GF-D8 (cell line): ENCODE measurements around the gene SEC63.
"Not testable (repeated sequence)": the region's sequence is repeated elsewhere in the genome, so short reads cannot be mapped to it uniquely, and the experiment has no call there.

Experiments used
- DNase-seq: peaks from one replicate; lab custom pipeline; 2025; lab: John Stamatoyannopoulos, UW

Gene SEC63

GRCh38 chr6:107860963-107861362 is 97.0 kb downstream of the SEC63 start:
- not testable (repeated sequence) for DNase-seq

DNA sequence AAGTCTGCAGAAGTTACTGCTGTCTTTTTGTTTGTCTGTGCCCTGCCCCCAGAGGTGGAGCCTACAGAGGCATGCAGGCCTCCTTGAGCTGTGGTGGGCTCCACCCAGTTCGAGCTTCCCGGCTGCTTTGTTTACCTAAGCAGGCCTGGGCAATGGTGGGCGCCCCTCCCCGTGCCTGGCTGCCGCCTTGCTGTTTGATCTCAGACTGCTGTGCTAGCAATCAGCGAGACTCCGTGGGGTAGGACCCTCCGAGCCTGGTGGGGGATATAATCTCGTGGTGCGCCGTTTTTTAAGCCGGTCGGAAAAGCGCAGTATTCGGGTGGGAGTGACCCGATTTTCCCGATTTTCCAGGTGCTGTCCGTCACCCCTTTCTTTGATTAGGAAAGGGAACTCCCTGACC is 97.9 kb downstream of the SEC63 start:
- DNase-seq, result not testable (repeated sequence)

DNA sequence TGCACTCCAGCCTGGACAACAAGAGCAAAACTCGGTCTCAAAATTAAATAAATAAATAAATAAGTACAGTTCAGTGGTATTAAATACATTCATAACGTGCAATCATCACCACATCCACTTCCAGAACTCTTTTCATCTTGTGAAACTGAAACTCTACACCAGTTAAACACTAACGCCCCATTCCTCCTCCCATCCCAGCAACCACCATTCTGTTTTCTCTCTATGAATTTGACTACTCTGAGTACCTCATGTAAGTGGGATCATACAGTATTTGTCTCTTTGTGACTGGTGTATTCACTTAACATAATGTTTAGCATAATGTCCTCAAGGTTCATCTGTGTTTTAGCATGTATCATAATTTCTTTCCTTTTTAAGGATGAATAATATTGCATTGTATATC is 104.8 kb downstream of the SEC63 start:
- DNase-seq, result no peak

DNA sequence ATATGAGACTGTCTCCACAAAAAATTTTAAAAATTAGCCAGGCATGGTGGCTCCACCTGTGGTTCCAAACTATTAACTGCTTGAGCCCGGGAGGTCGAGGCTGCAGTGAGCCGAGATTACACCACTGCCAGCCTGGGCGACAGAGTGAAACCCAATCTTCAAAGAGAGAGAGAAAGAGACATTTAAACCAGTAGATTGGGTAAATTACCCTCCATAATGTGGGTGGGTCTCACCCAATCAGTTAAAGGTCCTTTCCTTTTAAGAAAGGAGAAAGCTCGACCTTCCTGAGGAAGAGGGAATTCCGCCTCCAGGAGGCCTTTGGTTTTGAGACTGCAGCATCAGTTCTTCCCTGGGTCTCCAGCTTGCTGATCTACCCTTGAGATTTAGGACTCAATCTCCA is 108.7 kb downstream of the SEC63 start:
- no peak for DNase-seq

- no peak for DNase-seq
Measured at GRCh38 chr6:107847844-107848802, 109.9 kb downstream of the SEC63 start.

DNA sequence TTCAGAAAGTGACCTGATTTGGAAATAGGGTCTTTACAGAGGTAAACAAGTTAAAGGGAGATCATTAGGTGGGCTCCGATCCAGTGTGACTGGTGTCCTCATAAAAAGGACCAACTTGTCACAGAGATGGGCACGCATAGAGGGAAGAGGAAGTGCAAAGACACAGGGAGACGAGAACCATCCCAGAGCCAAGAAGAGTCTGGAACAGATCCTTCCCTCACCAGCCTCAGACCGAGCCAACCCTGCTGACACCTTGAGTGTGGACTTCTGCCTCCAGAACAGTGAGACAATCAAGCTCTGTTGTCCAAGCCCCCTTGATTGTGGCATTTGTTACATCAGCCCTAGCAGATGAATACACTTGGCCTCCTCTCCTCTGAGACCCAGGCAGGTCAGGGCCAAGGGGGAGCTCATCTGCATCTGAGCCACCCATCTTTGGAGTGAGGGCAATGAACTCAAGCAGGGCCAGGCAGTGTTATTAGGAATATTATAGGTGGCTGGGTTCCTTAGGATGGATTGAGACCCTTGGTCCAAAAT is 111.7 kb downstream of the SEC63 start:
- no peak for DNase-seq

DNA sequence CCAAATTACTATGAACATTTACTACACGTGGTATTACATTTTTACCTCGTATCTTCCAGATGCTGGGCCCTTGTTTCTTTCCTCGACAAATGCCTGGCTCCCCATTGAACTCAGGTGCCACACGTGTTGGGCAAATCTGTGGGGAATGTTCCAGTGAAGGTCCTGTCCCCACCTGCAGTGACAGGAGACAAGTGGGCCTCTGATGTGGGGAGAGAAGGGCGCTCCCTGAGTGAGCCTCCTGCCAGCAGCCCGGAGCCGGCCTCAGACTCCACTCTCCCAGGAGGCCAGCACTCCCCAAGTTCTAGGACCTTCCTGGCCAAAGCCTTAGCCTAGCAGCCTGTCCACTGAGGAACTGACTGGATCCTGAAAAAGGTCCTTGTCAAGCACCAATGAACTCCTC is 112.2 kb downstream of the SEC63 start:
- DNase-seq, result no peak

- DNase-seq, result no peak
Measured at GRCh38 chr6:107843400-107843799, 114.6 kb downstream of the SEC63 start.

DNA sequence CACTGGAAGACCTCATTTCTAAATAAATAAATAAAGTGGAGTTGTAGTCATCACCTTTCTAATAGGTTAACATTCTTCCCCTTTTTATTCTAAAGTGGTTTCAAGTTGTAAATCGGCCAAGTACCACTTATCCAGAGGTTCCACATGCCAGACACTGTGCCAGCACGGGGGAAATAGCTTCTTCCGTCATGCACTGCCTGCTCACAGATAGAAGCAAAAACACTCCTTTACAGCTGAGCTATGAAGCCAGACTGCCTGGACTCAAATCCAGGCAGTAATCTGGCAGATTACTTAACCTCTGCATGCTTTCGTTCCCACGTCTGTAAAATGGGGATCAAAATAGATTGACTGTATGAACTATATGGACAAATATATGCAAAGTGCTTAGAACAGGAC is 116.7 kb downstream of the SEC63 start:
- DNase-seq, result no peak

- DNase-seq, result no peak
Measured at GRCh38 chr6:107840636-107841274, 117.3 kb downstream of the SEC63 start.

GRCh38 chr6:107833136-107833535 is 124.9 kb downstream of the SEC63 start:
- DNase-seq, result no peak

DNA sequence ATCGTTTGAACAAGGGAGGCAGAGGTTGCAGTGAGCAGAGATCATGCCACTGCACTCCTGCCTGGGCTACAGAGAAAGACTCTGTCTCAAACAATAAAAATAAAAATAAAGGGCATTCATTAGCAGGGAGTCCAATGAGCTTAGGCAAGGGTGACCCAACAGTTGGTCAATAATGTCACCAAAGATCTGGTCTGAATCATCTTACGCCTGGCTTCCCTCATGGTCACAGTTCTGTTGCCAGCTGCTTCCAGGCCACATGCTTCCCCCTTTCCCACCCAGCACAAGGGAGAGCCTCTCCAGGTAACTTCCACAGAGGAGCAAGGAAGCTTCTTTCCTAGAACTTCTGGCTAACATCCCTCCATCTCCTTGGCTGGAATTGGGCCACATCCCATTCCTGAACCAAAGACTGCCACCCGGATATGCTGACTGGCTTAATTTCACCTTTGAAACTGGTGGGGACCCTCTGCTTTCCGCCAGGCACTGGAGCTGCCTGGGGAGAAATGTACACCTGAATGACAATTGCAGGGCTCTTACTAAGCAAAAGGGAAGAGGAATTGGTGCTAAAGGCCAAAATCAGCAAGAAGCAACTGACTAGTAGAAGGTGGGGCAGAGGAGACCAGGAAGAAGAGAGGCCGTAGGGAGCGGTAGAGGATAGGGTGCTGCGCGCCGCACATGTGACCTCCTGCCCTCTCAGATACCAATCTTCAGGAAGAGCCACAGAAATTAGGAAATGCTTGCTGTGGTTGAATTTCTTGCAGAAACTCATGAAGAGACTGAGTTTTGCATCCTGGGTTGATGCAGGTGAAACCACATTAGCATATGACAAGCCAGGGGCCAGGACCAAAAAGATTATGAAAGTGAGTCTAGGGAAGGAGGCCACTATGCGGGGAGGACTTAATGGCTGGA is 125.6 kb downstream of the SEC63 start:
- peak; percentile 88 for DNase-seq

GRCh38 chr6:107830060-107830459 is 127.9 kb downstream of the SEC63 start:
- no peak for DNase-seq

DNA sequence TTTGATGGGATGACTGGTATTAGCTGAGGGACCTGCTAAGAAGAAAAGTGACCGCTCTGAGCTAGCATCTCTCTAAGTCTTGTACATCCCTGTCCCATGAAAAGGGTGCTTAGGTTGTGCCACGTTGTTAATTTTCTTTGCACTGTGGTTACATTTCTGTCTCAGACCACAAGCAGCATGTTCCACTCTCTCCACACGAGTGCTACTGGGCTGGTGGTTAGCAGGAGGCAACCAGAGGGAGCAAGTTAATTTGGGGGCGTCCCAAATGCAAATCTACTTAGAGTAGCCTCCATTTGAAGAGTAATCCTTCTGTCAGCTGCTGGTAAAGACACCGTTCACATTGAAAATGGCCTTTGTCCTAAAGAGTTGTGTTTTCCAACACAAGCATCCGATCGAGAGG is 130.5 kb downstream of the SEC63 start:
- no peak for DNase-seq

- no peak for DNase-seq
Measured at GRCh38 chr6:107823047-107823557, 134.9 kb downstream of the SEC63 start.

- no peak for DNase-seq
Measured at GRCh38 chr6:107822176-107823046, 135.6 kb downstream of the SEC63 start.

GRCh38 chr6:107821591-107821990 is 136.4 kb downstream of the SEC63 start:
- DNase-seq, result no peak

GRCh38 chr6:107820338-107821261 is 137.4 kb downstream of the SEC63 start:
- DNase-seq, result no peak

- no peak for DNase-seq
Measured at GRCh38 chr6:107819964-107820337, 138.1 kb downstream of the SEC63 start.

DNA sequence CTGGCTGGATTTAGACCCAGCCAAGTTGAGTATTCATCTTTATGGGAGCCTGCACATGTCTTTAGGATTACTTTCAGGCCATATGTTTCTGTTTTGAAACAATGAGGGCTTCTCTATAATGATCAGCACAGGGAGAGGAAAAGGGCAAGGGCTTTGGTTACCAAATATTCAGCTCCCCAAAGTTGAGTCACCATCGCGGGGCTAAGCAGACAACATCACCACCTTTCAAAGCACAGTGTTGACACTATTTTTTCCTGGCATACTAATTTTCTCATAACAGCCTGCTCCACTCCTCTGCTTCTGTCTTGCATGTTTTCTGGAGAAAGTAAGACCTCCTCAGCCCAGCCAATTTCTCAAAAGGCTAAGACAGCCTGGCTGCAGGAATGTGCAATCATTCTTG is 138.8 kb downstream of the SEC63 start:
- no peak for DNase-seq
